Measurements from ENCODE around the gene ELP2. TPM values are rescaled to one million over a fixed set of nuclear protein-coding genes. Genes with fewer than 3 reads are reported as not detected.

ELP2 gene
- total RNA-seq, 1 donor from 2014 or later, result 143 TPM

GRCh38 chr18:36197511-36198166 is 67.9 kb downstream of the ELP2 start:
- Mint-ChIP-seq H3K4me3 (no peak overlapping the region), H3K36me3 (no peaks in the 10 kb centered on the region), H3K27me3 (ENCODE audit: low read depth) (no peaks in the 10 kb centered on the region), H3K27ac (no peak overlapping the region), H3K4me1 (no peaks in the 10 kb centered on the region), H3K9me3 (no peaks in the 10 kb centered on the region)
- TF ChIP-seq, protein P1, sequence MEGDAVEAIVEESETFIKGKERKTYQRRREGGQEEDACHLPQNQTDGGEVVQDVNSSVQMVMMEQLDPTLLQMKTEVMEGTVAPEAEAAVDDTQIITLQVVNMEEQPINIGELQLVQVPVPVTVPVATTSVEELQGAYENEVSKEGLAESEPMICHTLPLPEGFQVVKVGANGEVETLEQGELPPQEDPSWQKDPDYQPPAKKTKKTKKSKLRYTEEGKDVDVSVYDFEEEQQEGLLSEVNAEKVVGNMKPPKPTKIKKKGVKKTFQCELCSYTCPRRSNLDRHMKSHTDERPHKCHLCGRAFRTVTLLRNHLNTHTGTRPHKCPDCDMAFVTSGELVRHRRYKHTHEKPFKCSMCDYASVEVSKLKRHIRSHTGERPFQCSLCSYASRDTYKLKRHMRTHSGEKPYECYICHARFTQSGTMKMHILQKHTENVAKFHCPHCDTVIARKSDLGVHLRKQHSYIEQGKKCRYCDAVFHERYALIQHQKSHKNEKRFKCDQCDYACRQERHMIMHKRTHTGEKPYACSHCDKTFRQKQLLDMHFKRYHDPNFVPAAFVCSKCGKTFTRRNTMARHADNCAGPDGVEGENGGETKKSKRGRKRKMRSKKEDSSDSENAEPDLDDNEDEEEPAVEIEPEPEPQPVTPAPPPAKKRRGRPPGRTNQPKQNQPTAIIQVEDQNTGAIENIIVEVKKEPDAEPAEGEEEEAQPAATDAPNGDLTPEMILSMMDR (IDR thresholded peaks at IDR 0.05; ENCODE audit: unreplicated experiment), result no peak
- no peak for DNase-seq (ENCODE audit: low spot score in 2 of 2, unreplicated experiment in 2 of 2)

- Mint-ChIP-seq H3K4me3 (no peak overlapping the region), H3K36me3 (no peaks in the 10 kb centered on the region), H3K4me1 (no peaks in the 10 kb centered on the region), H3K9me3 (no peaks in the 10 kb centered on the region), H3K27me3 (ENCODE audit: low read depth) (no peaks in the 10 kb centered on the region), H3K27ac (no peak overlapping the region)
- DNase-seq (ENCODE audit: low spot score in 2 of 2, unreplicated experiment in 2 of 2), result no peak
- TF ChIP-seq, protein P1 (IDR thresholded peaks at IDR 0.05; ENCODE audit: unreplicated experiment), result no peak
Measured at GRCh38 chr18:36199691-36200295, 70.1 kb downstream of the ELP2 start.

- H3K27ac Mint-ChIP-seq, result no peak overlapping the region
- no peaks in the 10 kb centered on the region for H3K4me1 Mint-ChIP-seq
- TF ChIP-seq, protein P1 (IDR thresholded peaks at IDR 0.05; ENCODE audit: unreplicated experiment), result no peak
- no peak for DNase-seq (ENCODE audit: low spot score in 2 of 2, unreplicated experiment in 2 of 2)
- no peak overlapping the region for H3K4me3 Mint-ChIP-seq
- H3K27me3 Mint-ChIP-seq (ENCODE audit: low read depth), result no peaks in the 10 kb centered on the region
- no peaks in the 10 kb centered on the region for H3K9me3 Mint-ChIP-seq
- no peaks in the 10 kb centered on the region for H3K36me3 Mint-ChIP-seq
Measured at GRCh38 chr18:36200354-36200771, 70.7 kb downstream of the ELP2 start.

DNA sequence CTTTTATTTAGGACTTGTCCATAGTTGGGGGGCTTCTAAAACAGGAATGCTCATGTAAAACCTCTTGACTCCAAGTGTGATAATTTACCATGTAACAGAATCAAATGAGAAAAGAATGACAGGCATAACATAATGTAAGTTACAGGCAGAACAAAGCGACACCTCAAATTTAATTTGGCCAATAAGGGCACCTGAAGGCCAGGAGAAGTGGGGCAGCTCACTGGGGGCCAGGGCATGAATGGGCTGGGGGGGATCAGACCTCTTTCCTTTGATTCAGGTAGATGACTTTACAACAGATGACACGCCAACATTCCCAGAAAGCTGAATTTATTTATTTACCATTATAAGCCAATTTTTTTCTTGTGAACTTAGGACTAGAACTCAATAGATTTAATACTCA is 72.1 kb downstream of the ELP2 start:
- TF ChIP-seq, protein P1 (IDR thresholded peaks at IDR 0.05; ENCODE audit: unreplicated experiment), result no peak
- H3K4me3 Mint-ChIP-seq, result no peak overlapping the region
- no peak for DNase-seq (ENCODE audit: low spot score in 2 of 2, unreplicated experiment in 2 of 2)
- H3K27me3 Mint-ChIP-seq (ENCODE audit: low read depth), result no peaks in the 10 kb centered on the region
- no peaks in the 10 kb centered on the region for H3K9me3 Mint-ChIP-seq
- no peaks in the 10 kb centered on the region for H3K36me3 Mint-ChIP-seq
- H3K4me1 Mint-ChIP-seq, result no peaks in the 10 kb centered on the region
- no peak overlapping the region for H3K27ac Mint-ChIP-seq

GRCh38 chr18:36203360-36203895 is 73.7 kb downstream of the ELP2 start:
- H3K4me3 Mint-ChIP-seq, result no peak overlapping the region
- peaks cover 9% of the 10 kb centered on the region for H3K36me3 Mint-ChIP-seq
- H3K4me1 Mint-ChIP-seq, result no peaks in the 10 kb centered on the region
- no peaks in the 10 kb centered on the region for H3K27me3 Mint-ChIP-seq (ENCODE audit: low read depth)
- H3K27ac Mint-ChIP-seq, result no peak overlapping the region
- peaks cover 12% of the 10 kb centered on the region for H3K9me3 Mint-ChIP-seq
- TF ChIP-seq, protein P1 (IDR thresholded peaks at IDR 0.05; ENCODE audit: unreplicated experiment), result no peak
- no peak for DNase-seq (ENCODE audit: low spot score in 2 of 2, unreplicated experiment in 2 of 2)

All from mesothelial cell of epicardium (in vitro differentiated cells).